NCI-H526 (cell line): ENCODE data around the gene ASCC3.
"Not testable (repeated sequence)": the region's sequence is repeated elsewhere in the genome, so short reads cannot be mapped to it uniquely, and the experiment has no call there.

Experiments
- DNase-seq, 2 experiments: peaks; one replicate each; lab custom pipeline; 2025; lab: John Stamatoyannopoulos, UW

ASCC3 gene, protein sequence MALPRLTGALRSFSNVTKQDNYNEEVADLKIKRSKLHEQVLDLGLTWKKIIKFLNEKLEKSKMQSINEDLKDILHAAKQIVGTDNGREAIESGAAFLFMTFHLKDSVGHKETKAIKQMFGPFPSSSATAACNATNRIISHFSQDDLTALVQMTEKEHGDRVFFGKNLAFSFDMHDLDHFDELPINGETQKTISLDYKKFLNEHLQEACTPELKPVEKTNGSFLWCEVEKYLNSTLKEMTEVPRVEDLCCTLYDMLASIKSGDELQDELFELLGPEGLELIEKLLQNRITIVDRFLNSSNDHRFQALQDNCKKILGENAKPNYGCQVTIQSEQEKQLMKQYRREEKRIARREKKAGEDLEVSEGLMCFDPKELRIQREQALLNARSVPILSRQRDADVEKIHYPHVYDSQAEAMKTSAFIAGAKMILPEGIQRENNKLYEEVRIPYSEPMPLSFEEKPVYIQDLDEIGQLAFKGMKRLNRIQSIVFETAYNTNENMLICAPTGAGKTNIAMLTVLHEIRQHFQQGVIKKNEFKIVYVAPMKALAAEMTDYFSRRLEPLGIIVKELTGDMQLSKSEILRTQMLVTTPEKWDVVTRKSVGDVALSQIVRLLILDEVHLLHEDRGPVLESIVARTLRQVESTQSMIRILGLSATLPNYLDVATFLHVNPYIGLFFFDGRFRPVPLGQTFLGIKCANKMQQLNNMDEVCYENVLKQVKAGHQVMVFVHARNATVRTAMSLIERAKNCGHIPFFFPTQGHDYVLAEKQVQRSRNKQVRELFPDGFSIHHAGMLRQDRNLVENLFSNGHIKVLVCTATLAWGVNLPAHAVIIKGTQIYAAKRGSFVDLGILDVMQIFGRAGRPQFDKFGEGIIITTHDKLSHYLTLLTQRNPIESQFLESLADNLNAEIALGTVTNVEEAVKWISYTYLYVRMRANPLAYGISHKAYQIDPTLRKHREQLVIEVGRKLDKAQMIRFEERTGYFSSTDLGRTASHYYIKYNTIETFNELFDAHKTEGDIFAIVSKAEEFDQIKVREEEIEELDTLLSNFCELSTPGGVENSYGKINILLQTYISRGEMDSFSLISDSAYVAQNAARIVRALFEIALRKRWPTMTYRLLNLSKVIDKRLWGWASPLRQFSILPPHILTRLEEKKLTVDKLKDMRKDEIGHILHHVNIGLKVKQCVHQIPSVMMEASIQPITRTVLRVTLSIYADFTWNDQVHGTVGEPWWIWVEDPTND (N-terminal part only)

DNA sequence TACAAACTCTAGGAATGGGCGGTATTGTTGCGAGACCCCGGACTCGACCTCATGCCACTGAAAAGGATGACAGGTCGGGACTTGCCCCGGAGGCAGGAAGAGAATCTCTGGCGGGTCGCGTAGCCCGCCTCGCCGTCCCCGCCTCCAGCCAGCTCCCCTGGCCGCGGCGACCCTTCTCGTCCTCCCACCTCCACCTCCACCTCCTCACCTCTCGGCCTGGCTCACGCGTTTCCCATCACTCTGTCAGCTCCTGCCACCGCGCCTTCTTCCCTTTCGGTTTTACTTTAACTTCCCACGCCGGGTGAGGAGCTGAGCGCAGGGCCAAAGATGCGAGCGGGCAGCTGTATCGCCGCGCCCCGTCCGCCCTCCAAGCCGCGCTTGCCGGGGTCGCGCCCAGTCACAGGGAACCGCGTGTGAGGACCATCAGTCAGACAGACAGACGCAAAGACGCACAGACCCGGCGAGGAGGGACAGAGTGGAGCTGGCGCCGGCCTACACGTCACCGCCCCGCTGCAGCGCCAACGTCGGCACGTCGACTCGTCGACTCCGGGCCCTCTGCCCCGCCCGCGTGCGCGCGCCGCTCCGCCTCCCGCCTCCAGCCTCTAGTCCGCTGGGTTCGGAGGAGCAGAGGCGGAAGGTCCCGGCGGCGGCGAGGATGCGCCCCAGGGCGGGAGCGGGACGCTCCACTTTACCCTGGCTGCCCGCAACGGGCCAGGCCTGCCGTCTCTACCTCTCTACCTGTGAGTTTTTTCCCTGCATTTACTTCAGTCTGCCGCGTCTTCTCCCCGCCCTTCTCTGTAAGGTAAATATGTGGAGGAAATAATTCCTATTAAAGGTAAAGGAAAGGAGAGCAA is at the start of gene ASCC3:
TSS of gene ASCC3 (minus strand) at position 477 of the 854 bp plus-strand sequence. CDS start 13,332 bp downstream, outside the sequence.
- DNase-seq, result peak; percentile 86 to 96

GRCh38 chr6:100925749-100926148 is 44.6 kb upstream of the ASCC3 start:
- DNase-seq, result no peak

DNA sequence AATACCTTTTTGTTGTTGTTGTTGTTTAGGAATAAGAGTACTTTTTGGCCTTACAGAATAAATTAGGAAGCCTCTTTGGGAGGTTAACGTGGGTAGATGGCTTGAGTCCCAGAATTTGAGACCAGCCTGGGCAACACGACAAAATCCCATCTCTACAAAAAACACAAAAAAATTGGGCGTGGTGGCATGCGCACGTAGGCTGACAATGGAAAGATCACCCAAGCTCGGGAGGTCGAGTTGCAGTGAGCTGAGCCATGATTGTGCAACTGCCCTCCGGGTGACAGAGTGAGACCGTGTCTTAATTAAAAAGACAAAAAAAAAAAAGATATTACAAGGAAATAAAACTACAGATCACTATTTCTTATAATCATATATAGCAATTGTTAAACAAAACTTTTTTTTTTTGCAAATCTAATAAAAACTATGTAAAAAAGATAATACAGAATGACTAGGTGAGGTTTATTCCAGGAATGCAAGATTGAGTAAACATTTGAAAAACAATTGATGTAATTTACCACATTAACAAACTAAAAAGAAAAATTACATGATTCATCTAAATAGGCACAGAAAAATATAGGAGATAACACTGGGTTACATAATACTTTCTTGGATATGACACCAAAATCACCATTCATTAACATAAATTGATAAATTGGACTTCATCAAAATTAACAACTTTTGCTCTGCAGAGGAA is 43.6 kb upstream of the ASCC3 start:
- DNase-seq, result no peak

DNA sequence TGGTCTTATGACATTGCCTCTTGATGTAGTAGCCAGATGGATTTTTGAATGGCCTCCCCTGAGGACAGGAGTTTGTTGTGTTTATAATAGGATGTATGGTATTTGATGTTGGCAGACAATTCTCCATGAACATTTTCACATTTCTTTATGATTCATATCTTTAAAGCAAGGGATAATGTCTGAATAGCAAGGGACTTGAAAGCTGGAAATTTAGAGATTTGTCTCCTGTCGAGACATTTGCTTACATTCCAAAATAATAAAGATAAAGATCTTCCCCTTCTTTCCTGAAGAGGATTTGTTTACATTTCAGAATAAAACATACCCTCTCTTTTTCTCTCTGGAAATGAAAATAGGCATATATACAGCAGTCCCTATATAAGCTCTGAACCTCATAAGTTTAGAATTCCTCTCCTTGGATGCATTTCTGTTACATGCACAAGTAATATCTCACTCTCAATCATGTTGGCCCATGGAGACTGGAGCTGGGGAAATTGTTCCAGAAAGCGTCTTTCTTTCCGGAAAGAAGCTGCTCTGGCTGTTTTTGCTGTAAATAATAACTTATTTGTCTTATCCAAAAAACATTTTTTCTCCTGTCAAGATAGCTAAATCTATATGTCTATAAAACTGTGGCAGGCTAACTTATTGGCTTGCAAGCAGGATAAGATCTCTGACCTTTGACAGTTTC is 42.5 kb upstream of the ASCC3 start:
- no peak for DNase-seq

DNA sequence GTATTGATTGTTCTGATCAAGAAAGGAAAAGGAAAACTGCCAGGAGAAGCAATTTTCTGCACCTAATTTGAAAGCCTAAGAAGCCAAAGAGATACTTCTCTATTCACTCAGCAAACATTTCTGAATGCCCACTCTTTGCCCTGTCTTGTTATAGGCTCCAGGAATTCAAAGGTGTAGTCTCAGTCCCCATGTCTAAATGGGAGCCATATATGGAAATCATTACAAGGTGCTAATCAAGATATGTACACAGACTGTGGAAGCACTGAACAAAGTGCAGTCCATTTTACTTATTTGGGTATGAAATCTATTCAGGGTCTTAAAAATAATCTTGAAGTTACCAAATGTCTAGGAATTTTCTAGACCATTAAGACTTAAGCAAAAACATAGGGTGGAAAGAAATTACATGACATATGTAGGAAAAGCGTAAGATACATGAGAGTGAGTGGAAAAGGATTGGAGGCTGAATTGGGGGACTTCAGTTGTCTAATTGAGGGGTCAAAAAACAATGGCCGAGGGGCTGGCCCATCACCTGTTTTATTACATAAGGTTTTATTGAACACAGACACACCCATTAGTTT is 39.0 kb upstream of the ASCC3 start:
- no peak for DNase-seq

GRCh38 chr6:100918152-100918551 is 37.0 kb upstream of the ASCC3 start:
- no peak for DNase-seq

DNA sequence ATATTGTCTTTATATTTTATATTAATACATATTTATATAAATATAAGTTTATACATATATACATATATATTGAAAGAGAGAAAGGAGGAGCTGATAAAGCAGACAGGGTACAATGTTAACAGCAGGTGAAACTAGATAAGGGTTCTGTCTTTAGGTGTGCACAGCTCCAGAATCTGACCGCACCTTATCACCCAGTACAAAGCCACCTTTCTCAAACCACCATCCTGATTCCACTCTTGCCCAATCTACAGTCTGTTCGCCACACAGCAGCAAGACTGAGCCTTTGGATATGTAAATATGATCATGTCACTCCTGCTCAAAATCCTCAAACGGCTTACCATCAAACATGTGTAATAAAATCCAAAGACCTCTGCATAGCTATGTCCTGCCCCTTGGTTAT is 34.7 kb upstream of the ASCC3 start:
- DNase-seq, result peak in 1 of 2 experiments; percentile 6

DNA sequence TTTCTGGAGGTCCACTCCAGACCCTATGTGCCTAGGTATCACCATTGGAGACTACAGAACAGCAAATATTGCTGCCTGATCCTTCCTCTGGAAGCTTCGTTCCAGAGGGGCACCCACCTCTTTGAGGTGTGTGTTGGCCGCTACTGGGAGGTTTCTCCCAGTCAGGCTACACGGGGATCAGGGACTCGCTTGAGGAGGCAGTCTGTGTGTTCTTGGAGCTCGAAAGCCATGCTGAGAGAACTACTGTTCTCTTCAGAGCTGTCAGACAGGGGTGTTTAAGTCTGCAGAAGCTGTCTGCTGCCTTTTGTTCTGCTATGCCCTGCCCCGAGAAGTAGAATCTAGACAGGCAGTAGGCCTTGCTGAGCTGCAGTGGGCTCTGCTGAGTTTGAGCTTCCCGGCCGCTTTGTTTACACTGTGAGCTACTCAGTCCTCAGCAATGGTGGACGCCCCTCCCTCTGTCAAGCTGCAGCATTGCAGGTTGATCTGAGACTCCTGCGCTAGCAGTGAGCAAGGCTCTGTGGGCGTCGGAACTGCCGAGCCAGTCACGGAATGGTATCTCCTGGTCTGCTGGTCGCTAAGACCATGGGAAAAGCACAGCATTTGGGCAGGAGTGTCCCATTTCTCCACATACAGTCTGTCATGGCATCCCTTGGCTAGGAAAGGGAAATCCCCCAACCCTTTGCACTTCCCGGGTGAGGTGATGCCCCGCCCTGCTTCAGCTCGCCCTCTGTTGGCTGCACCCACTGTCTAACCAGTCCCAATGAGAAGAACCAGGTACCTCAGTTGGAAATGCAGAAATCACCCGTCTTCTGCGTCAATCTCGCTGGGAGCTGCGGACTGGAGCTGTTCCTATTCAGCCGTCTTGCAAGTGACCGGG is 32.5 kb upstream of the ASCC3 start:
- no peak for DNase-seq

DNA sequence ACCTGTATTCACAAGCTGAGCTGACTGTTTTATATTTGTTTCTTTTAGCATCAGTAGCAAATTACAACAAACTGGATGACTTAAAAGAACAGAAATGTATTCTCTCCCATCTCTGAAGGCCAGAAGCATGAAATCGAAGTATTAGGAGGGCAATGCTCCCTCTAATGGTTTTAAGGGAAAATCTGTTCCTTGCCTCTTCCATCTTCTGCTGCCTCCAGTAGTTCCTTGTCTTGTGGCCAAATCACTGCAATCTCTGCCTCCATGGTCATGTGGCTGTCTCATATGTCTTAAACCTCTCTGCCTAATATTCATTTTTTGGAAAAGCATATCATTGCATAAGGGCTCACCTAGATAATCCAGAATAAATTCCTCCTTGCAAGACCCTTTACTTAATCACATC is 25.2 kb upstream of the ASCC3 start:
- DNase-seq, result no peak

GRCh38 chr6:100905067-100905466 is 23.9 kb upstream of the ASCC3 start:
- DNase-seq, result no peak

GRCh38 chr6:100904316-100904715 is 23.2 kb upstream of the ASCC3 start:
- DNase-seq, result no peak

GRCh38 chr6:100901582-100901981 is 20.5 kb upstream of the ASCC3 start:
- DNase-seq, result no peak

DNA sequence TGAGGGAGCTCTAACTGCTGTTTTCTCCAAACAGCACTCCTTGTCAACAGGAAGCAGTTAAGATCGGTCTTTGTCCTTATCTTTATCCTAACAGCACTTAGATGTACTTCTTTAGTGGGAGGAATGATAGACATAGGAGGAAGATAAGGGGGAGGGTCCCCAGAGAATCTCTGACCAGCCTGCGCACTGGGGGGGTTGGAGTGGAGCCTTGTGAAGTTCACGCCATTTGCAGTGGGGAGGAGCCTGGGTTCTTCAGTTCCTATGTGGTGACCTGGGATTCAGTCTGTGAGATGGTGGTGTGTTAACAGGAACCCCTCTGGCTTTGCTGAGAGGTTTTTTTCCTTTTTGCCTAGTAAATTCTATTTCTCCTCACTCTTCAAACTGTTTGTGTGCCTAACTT is 18.1 kb upstream of the ASCC3 start:
- no peak for DNase-seq

DNA sequence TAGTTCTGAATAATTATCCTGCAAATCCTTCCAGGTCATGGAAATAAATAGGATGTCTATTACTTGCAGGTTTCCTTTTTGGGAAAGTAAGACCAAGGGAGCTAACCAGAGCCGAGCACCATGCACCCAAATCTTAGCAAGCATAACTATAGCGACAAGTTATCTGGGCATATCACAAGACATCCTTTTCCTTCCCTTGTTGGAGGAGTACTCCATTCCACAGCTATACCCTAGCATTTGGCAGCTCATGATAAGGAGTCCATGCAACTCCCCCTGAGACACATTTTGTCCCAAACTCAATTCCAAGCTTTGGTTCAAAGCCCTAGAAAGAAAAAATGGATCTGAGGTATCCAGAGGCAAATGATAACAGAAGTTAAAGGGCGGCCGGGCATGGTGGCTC is 16.5 kb upstream of the ASCC3 start:
- DNase-seq, result no peak

DNA sequence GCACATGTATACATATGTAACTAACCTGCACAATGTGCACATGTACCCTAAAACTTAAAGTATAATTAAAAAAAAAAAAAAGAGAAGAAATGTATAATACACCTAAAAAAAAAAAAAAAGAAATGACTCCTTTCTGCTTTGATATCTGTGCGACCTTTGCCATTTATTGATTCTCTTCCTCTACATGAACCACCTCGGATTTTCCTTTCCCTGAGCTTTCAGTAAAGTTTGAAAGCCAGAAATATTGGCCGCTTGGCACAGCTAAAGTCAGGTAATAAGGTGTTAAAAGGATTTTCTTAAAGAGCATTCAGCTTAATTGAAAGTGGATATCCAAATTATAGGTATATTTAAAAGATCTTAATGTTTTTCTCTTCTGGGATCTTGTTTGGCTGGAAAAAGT is 12.6 kb upstream of the ASCC3 start:
- DNase-seq, result no peak

DNA sequence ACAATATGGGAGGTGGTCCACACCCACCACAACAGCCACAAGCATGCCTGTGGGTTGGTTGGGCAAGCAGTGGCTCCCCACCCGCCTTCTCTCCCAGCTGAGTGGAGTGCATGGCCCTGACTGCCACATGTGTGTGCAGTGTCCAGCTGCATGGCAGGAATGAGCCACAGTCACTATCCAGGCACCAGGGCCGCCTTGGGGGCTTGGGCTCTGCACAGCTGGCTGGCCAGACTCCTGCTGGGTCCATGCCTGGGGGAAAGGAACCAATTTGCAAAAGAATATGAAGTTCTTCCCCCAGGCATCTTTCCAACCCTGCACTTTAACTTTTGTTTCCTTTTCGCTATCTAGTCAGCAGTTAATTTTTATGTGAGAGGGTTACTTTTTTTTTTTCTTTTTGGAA is 11.6 kb upstream of the ASCC3 start:
- no peak for DNase-seq

DNA sequence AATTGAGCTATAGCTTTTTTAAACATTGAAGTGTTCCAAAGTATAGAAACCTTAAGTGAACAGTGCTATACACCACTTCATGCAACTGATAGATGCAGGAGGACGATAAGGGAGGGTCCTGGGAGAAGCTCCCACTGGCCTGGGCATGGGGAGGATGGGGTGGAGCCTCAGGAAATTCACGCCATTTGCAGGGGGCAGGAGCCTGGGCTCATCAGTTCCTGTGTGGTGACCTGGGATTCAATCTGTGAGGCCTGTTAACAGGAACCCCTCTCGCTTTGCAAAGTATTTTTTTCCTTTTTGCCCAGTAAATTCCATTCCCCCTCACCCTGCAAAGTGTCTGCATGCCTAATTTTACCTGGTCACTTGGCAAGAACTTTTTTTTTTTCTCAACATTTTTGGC is 11.0 kb upstream of the ASCC3 start:
- DNase-seq, result no peak

- no peak for DNase-seq
Measured at GRCh38 chr6:100891079-100891478, 9.9 kb upstream of the ASCC3 start.

DNA sequence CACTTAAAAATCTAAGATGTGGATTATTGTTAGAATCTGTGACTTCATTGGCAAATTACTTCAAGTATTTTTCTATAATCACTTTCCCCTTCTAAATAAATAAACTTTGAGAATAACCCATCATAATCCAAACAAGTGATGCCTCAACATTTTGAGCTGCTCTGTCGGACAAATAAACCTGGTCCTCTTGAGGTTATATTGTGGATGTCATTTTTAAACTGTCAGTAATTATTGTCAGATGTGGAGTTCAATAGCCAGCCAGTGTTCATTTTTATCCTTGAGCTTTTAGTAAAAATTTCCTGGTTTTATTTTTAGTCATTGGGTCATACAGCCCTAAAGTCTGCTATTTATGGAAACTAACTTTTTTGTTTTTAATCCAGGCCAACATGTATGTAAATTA is 9.5 kb upstream of the ASCC3 start:
- DNase-seq, result not testable (repeated sequence)
